RWPE2 (cell line): ENCODE data around the gene CHMP6.
A peak's percentile ranks its signal among the peaks of the same experiment; 100 is the strongest.

Experiments used
- ATAC-seq: fragments of 200-7000 bp; cut with Tn5 transposase; 3 replicates; pipeline ENCODE4 v1.9.1; 2021; ENCODE audit warnings: low read depth
- DNase-seq: peaks from one replicate; pipeline ENCODE4 v3.0.0-alpha.2; 2020; ENCODE audit warnings: low spot score
- H3K27ac ChIP-seq: fragments of 450-650 bp; 2 replicates; pipeline ENCODE4 v1.5.1; 2017; ENCODE audit warnings: mild to moderate bottlenecking; ENCODE audit not compliant: poor library complexity, severe bottlenecking
- H3K27me3 ChIP-seq: fragments of 250-450 bp; sonication (Bioruptor Pico); 2 replicates; pipeline ENCODE4 v1.5.1; 2021; ENCODE audit warnings: mild to moderate bottlenecking, moderate library complexity; ENCODE audit not compliant: insufficient read depth, poor library complexity, severe bottlenecking
- H3K36me3 ChIP-seq: fragments of 250-450 bp; sonication (Bioruptor Pico); 2 replicates; pipeline ENCODE4 v1.5.1; 2020; ENCODE audit warnings: low read depth, mild to moderate bottlenecking, moderate library complexity
- H3K4me1 ChIP-seq: fragments of 250-450 bp; sonication (Bioruptor Pico); 2 replicates; pipeline ENCODE4 v1.5.1; 2021; ENCODE audit warnings: mild to moderate bottlenecking, moderate library complexity; ENCODE audit not compliant: insufficient read depth, poor library complexity, severe bottlenecking
- H3K4me3 ChIP-seq: fragments of 250-450 bp; sonication (Bioruptor Pico); 2 replicates; pipeline ENCODE4 v1.5.1; 2021; ENCODE audit warnings: mild to moderate bottlenecking, moderate library complexity; ENCODE audit not compliant: severe bottlenecking
- H3K9me3 ChIP-seq: fragments of 250-450 bp; sonication (Bioruptor Pico); 2 replicates; pipeline ENCODE4 v1.5.1; 2021; ENCODE audit warnings: mild to moderate bottlenecking, moderate library complexity; ENCODE audit not compliant: severe bottlenecking
- CTCF ChIP-seq: fragments of 450-650 bp; IDR thresholded peaks from one replicate; pipeline ENCODE4 v1.5.1; 2017; ENCODE audit warnings: mild to moderate bottlenecking, moderate library complexity; ENCODE audit not compliant: poor library complexity, severe bottlenecking

CHMP6 gene

GRCh38 chr17:80987941-80988461, 3.6 kb upstream of the CHMP6 start:
- Histone ChIP-seq H3K27ac (no peak overlapping the region), H3K4me3 (no peak overlapping the region), H3K9me3 (no peaks in the 10 kb centered on the region), H3K4me1 (no peaks in the 10 kb centered on the region), H3K36me3 (no peaks in the 10 kb centered on the region), H3K27me3 (no peaks in the 10 kb centered on the region)
- no peak for TF ChIP-seq CTCF
- ATAC-seq (no peak), DNase-seq (peak; percentile 61)

GRCh38 chr17:80989586-80989913, 2.1 kb upstream of the CHMP6 start:
- Histone ChIP-seq H3K4me1 (no peaks in the 10 kb centered on the region), H3K9me3 (no peaks in the 10 kb centered on the region), H3K4me3 (no peak overlapping the region), H3K27ac (no peak overlapping the region), H3K27me3 (no peaks in the 10 kb centered on the region), H3K36me3 (no peaks in the 10 kb centered on the region)
- ATAC-seq: no peak
- no peak for DNase-seq
- TF ChIP-seq CTCF: peak; percentile 4

DNA sequence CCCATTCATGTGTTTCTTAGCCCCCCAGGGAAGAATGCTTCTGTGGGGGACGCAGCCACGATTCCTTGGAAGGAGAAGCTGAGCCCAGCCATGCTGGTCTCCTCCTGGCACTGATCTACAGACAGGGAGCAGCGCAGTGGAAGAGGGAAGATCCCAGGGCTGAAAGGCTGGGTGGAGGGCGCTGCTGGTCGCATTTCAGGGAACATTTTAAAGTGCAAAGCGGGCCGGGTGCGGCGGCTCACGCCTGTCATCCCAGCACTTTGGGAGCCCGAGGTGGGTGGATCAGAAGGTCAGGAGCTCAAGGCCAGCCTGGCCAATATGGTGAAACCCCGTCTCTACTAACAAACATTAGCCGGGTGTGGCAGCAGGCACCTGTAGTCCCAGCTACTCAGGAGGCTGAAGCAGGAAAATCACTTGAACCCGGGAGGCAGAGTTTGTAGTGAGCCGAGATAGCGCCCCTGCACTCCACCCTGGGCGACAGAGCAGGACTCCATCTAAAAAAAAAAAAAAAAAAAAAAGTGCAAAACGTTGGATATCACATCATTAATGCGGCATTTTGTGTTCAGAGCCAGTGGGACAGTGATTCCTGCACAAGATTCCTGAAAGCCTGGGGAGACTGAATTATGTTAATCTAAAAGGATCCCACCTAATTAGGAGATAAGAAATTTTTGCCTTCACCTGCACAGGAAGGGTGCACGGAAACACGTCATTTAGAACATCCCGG, 558 bp upstream of the CHMP6 start:
- H3K27ac ChIP-seq: peak overlapping the region; percentile 48
- H3K4me3 ChIP-seq: peak overlapping the region; percentile 96
- no peak for ATAC-seq
- no peak for DNase-seq
- H3K4me1 ChIP-seq: no peaks in the 10 kb centered on the region
- H3K27me3 ChIP-seq: no peaks in the 10 kb centered on the region
- no peaks in the 10 kb centered on the region for H3K9me3 ChIP-seq
- H3K36me3 ChIP-seq: peaks cover 9% of the 10 kb centered on the region
- TF ChIP-seq CTCF: no peak

DNA sequence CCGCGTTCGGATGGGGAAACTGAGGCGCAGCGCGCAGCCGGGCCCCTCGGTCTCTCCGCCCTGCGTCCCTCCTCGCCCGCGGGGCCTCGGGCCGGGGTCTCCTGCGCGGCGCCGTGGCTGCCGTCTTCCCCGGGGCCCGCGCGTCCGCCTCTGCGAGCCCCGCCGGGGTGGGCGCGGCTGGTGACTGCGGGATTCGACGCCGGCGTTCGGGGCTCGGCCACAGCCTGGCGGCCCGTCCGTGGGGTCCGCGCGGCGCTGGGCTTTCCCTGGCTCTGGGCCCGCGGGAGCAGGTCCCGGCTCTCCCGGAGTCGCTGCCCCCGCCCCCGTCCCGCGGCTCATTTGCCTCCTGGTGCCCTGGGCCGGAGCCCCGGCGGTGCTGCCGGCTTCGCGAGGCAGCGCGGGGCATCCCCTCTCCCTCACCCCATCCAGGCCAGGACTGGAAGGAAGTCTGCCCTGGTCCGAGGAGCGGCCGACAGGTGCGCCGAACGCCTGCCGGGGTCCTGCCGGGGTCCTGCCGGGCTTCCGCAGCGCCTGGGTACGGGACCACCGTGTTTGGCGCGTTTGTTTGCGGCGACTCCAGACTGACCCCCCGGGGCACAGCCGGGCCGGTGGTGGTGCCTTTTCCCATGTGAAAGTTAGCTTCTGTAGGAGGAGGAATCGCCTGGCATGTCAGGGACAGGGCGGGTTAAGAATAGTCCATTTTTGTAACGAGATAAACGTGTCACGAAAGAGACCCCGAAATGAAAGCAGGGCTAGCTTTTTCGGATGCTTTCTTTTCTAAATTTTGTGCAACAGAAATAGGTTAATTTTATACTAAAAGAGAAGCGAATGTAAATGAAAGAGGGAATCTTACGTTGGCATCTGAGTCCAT, 671 bp downstream of the CHMP6 start:
- Histone ChIP-seq H3K27me3 (no peaks in the 10 kb centered on the region), H3K4me1 (no peaks in the 10 kb centered on the region), H3K9me3 (no peaks in the 10 kb centered on the region), H3K36me3 (peaks cover 20% of the 10 kb centered on the region), H3K4me3 (peak overlapping the region; percentile 96), H3K27ac (peak overlapping the region; percentile 48)
- ATAC-seq (peak; percentile 15; the same call in 2 of the 3 replicates), DNase-seq (no peak)
- TF ChIP-seq CTCF: no peak
